Heart left ventricle (tissue), 16 donors: ENCODE measurements around the gene ZNF555. TPM values are rescaled to one million over a fixed set of nuclear protein-coding genes. Genes with fewer than 3 reads are reported as not detected.

ENCODE experiments used
- ATAC-seq, 4 donors: fragments of 200-7000 bp; cut with Tn5 transposase; one replicate each; pipeline ENCODE4 v1.9.1; 2020 to 2022; ENCODE audit warnings: moderate library complexity in 4 of 4, mild to moderate bottlenecking in 3 of 4, moderate number of reproducible peaks in 1 of 4
- DNase-seq, 5 donors: peaks; one replicate each; pipeline ENCODE4 v3.0.0-alpha.2; 2020
- H3K27ac ChIP-seq, 12 donors: fragments of 200-600 bp; sonication (generic) in 4 of 12; one replicate each; pipeline versions ENCODE4 v1.5.0 to v1.8.0; 2016 to 2022; ENCODE audit warnings: mild to moderate bottlenecking in 2 of 12
- H3K27me3 ChIP-seq, 9 donors: fragments of 200-600 bp; sonication (generic) in 2 of 9; one replicate each; pipeline versions ENCODE4 v1.5.1 to v1.8.0; 2016 to 2022; ENCODE audit warnings: mild to moderate bottlenecking in 3 of 9
- H3K36me3 ChIP-seq, 9 donors: fragments of 200-600 bp; sonication (generic) in 2 of 9; one replicate each; pipeline versions ENCODE4 v1.5.0 to v1.8.0; 2018 to 2022; ENCODE audit warnings: mild to moderate bottlenecking in 2 of 9
- H3K4me1 ChIP-seq, 12 donors: fragments of 200-600 bp; sonication (generic) in 4 of 12; one replicate each; pipeline versions ENCODE4 v1.5.0 to v1.8.0; 2016 to 2022; ENCODE audit warnings: mild to moderate bottlenecking in 3 of 12
- H3K4me3 ChIP-seq, 12 donors: fragments of 200-600 bp; sonication (generic) in 4 of 12; one replicate each; pipeline versions ENCODE4 v1.5.0 to v1.8.0; 2017 to 2022; ENCODE audit warnings: mild to moderate bottlenecking in 9 of 12, moderate library complexity in 4 of 12
- H3K9me3 ChIP-seq, 12 donors: fragments of 200-600 bp; sonication (generic) in 4 of 12; one replicate each; pipeline versions ENCODE4 v1.5.0 to v1.8.0; 2016 to 2022; ENCODE audit warnings: mild to moderate bottlenecking in 1 of 12
- CTCF ChIP-seq, 12 donors: fragments of 200-600 bp; sonication (generic) in 4 of 12; IDR thresholded peaks; one replicate each; pipeline versions ENCODE4 v1.5.0 to v1.8.0; 2018 to 2022; ENCODE audit warnings: antibody characterized with exemption in 12 of 12, mild to moderate bottlenecking in 5 of 12
- POLR2A ChIP-seq, 2 donors: fragments of 450-650 bp; IDR thresholded peaks; one replicate each; pipeline ENCODE4 v1.6.1; 2017; ENCODE audit warnings: antibody characterized with exemption in 2 of 2, mild to moderate bottlenecking in 2 of 2, moderate library complexity in 2 of 2
- WGBS, 4 donors: extraction: QIAGEN DNeasy Blood & Tissue Kit in 2 of 4; methylation state at CpG; one replicate each; pipeline versions ENCODE4 v1.1.5 to v1.1.7; 2013 to 2018; 5-methylcytosine and 5-hydroxymethylcytosine counted together
- intact Hi-C, 10 donors: fragments of 100-400 bp; cut with DNase I; formaldehyde crosslinking; loops; one replicate each; pipeline versions ENCODE4 v1.11.1 to v1.14.2; 2022
- polyA plus RNA-seq, 2 donors: library from polyadenylated mRNA; stranded (reverse); fragments of 200-250 nt; gene quantifications; one replicate each; pipeline ENCODE4 v1.2.3, GENCODE V29; 2013
- total RNA-seq, 9 donors: library from RNA; depleted of rRNA in 2 of 9; stranded (reverse); fragments of >200 nt in 2 of 9; fragmentation: NEBNext Ultra II Directional in 3 of 9; extraction: Animal tissue kit (Norgen Biotek cat#: 25700) in 3 of 9; gene quantifications; one replicate each; pipeline versions ENCODE4 v1.1.0 to v1.2.4, GENCODE V29; 2016 to 2023
- donor health status: ischemic (EF 13 %, LVEDD 7.1; RV severe dilation, severe dysfunction).
- donor health status: healthy with polysubstance abuse.
- donor health status: DM: no; HTN: yes; CAD: no.
- donor health status: DM: no; HTN: no; CAD: no.
- donor health status: ischemic (EF 25% LVEDD 6.9; RV normal size, moderate dysfunction).
- donor health status: ischemic (EF 25% LVEDD 5.7; RV mildly dilated, moderate dysfunction).
- donor health status: healthy.
- donor health status: DM: yes; HTN: yes; CAD: no.
- donor health status: ischemic (EF 35%, LVEDD 5.7; RV mildly dilated, moderate dysfunction).
- donor health status: nonischemic (EF 11% LVEDD 7.7; RV severe dilation, severe dysfunction).
- donor health status: DM: yes; HTN: yes; CAD: no.
- donor health status: PGD.
- donor health status: ischemic (EF 29% LVEDD 5.4; RV normal size, mild dysfunction).
- donor health status: nonischemic (EF 23%, LVEDD 6.1; RV moderate dilation, normal function).

Gene ZNF555
- total and polyA plus RNA-seq, 11 donors: 2.7 to 11.5 (median 8.1) TPM

GRCh38 chr19:2819540-2820111 lies 21.6 kb upstream of the ZNF555 start, which contains the start of gene ZNF554:
TSS of gene ZNF554 (plus strand) at chr19:2819868. CDS start at chr19:2820072, 204 bp downstream.
- ATAC-seq (peak; percentile 87 to 98 (median 96)), DNase-seq (peak; percentile 96 to 100 (median 98))
- TF ChIP-seq POLR2A (IDR thresholded peaks at IDR 0.05) (peak in 1 of 2 donors; percentile 73), CTCF (IDR thresholded peaks at IDR 0.05) (peak; percentile 90 to 99 (median 97))
- 0 to 2% (median 0%) methylated on average over 25 to 64 of the region's 64 CpGs for WGBS, 4 donors
- Histone ChIP-seq H3K4me1 (peaks cover 0 to 11% (median 5%) of the 10 kb centered on the region in 12 donors), H3K27me3 (no peaks in the 10 kb centered on the region), H3K4me3 (peak within 1 kb of the TSS; percentile 59 to 97 (median 84)), H3K27ac (peak within 1 kb of the TSS in 11 of 12 donors; percentile 17 to 84 (median 61)), H3K9me3 (no peaks in the 10 kb centered on the region), H3K36me3 (peaks cover 0 to 9% (median 0%) of the 10 kb centered on the region in 9 donors)
- intact Hi-C loops: loop anchor here in 2 of 10 donors (1.0 to 5.0 kb wide), 2 partner anchors 34 to 53 kb away; partner anchors contain the start of gene THOP1 (in 2 of the 2)

- DNase-seq (peak in 1 of 5 donors; percentile 37), ATAC-seq (peak in 2 of 4 donors; percentile 5 to 16)
- intact Hi-C loops: loop anchor here in 1 of 10 donors (5.0 kb wide), 1 partner anchor 52 kb away; no protein-coding TSS in a partner anchor
- peaks cover 0 to 9% (median 0%) of the 10 kb centered on the region in 9 donors for H3K36me3 ChIP-seq
- H3K4me1 ChIP-seq: peaks cover 0 to 11% (median 5%) of the 10 kb centered on the region in 12 donors
- peak overlapping the region; percentile 59 to 97 (median 84) for H3K4me3 ChIP-seq
- no peaks in the 10 kb centered on the region for H3K27me3 ChIP-seq
- TF ChIP-seq POLR2A (IDR thresholded peaks at IDR 0.05) (no peak), CTCF (IDR thresholded peaks at IDR 0.05) (no peak)
- peak overlapping the region in 11 of 12 donors; percentile 17 to 84 (median 61) for H3K27ac ChIP-seq
- no peaks in the 10 kb centered on the region for H3K9me3 ChIP-seq
- 1 to 5% (median 2%) methylated on average over 14 to 36 of the region's 36 CpGs for WGBS, 4 donors
These were observed 21.1 kb upstream of the ZNF555 start for GRCh38 chr19:2820112-2820702.

- H3K27ac ChIP-seq: no peak overlapping the region
- no peak for ATAC-seq
- peaks cover 0 to 8% (median 0%) of the 10 kb centered on the region in 12 donors for H3K9me3 ChIP-seq
- WGBS, 4 donors: 93 to 97% (median 96%) methylated on average over 5 of the region's 5 CpGs
- intact Hi-C loops: loop anchor here in 1 of 10 donors (5.0 kb wide), 1 partner anchor 49 kb away; no protein-coding TSS in a partner anchor
- H3K4me3 ChIP-seq: no peak overlapping the region
- no peak for DNase-seq
- no peaks in the 10 kb centered on the region for H3K27me3 ChIP-seq
- H3K4me1 ChIP-seq: peaks cover 0 to 11% (median 5%) of the 10 kb centered on the region in 12 donors
- peaks cover 0 to 29% (median 6%) of the 10 kb centered on the region in 9 donors for H3K36me3 ChIP-seq
- TF ChIP-seq POLR2A (IDR thresholded peaks at IDR 0.05) (no peak), CTCF (IDR thresholded peaks at IDR 0.05) (no peak)
These were observed 18.4 kb upstream of the ZNF555 start for GRCh38 chr19:2822846-2823245.

GRCh38 chr19:2823646-2824045 lies 17.6 kb upstream of the ZNF555 start:
- no peaks in the 10 kb centered on the region for H3K27me3 ChIP-seq
- peaks cover 0 to 15% (median 0%) of the 10 kb centered on the region in 12 donors for H3K9me3 ChIP-seq
- ATAC-seq: no peak
- DNase-seq: no peak
- intact Hi-C loops: loop anchor here in 1 of 10 donors (5.0 kb wide), 1 partner anchor 49 kb away; no protein-coding TSS in a partner anchor
- no peak for TF ChIP-seq POLR2A (IDR thresholded peaks at IDR 0.05)
- no peak for TF ChIP-seq CTCF (IDR thresholded peaks at IDR 0.05)
- peaks cover 0 to 37% (median 11%) of the 10 kb centered on the region in 9 donors for H3K36me3 ChIP-seq
- no peak overlapping the region for H3K4me3 ChIP-seq
- WGBS, 4 donors: 62 to 82% (median 79%) methylated on average over 9 of the region's 9 CpGs
- H3K4me1 ChIP-seq: peaks cover 0 to 11% (median 5%) of the 10 kb centered on the region in 12 donors
- H3K27ac ChIP-seq: no peak overlapping the region
